Measurements from ENCODE around the gene KCNIP4. TPM values are rescaled to one million over a fixed set of nuclear protein-coding genes. Genes with fewer than 3 reads are reported as not detected.

The KCNIP4 gene
- total and polyA plus RNA-seq, 10 of the 15 experiments (the other 5 are each of a cell fraction or from before 2014, with no cell fraction given) = 0.03 to 0.23 (median 0.13) TPM; not detected in 7

GRCh38 chr4:21858971-21859370, 89.6 kb downstream of the KCNIP4 start:
- ChIA-PET CTCF (no interaction called here), RAD21 (ENCODE audit: unreplicated experiment) (no interaction called here), SMC1A (ENCODE audit: uncharacterized antibody, unreplicated experiment) (no interaction called here), POLR2A (no interaction called here)
- Histone ChIP-seq H3K4me1 (ENCODE audit: control insufficient read depth, insufficient read depth, low read length) (no peaks in the 10 kb centered on the region), H3K36me3 (ENCODE audit: control insufficient read depth in 2 of 2, insufficient read depth in 2 of 2, low read length in 1 of 2) (no peaks in the 10 kb centered on the region), H2AFZ (ENCODE audit: control insufficient read depth, low read depth, low read length) (no peak overlapping the region), H3K79me2 (ENCODE audit: control insufficient read depth, insufficient read depth, low read length) (no peaks in the 10 kb centered on the region), H3K27ac (ENCODE audit: control insufficient read depth, insufficient read depth) (no peak overlapping the region), H3K4me2 (ENCODE audit: control insufficient read depth, insufficient read depth) (no peak overlapping the region), H3K9ac (ENCODE audit: control insufficient read depth, insufficient read depth, low read length) (no peak overlapping the region), H4K20me1 (ENCODE audit: control insufficient read depth, insufficient read depth) (no peaks in the 10 kb centered on the region), H3K9me3 (replicated peaks; ENCODE audit: control insufficient read depth, insufficient read depth, low read length) (no peaks in the 10 kb centered on the region), H3K4me3 (no peak overlapping the region), H3K27me3 (replicated peaks in 1 of 2; ENCODE audit: control insufficient read depth in 2 of 2, insufficient read depth in 2 of 2, low read length in 1 of 2) (no peaks in the 10 kb centered on the region)
- in situ Hi-C loops (cut with MboI) (no loop called here), intact Hi-C loops (cut with micrococcal nuclease; ENCODE audit: unreplicated experiment) (no loop called here)
- WGBS (ENCODE audit: insufficient coverage, insufficient replicate concordance, low lambda C conversion rate, missing lambda C conversion rate) = 30% methylated on average over 3 of the region's 3 CpGs
- DNase-seq (ENCODE audit: low read depth, low spot score) (no peak), FAIRE-seq (peak; percentile 76), ATAC-seq (no peak)
- TF ChIP-seq ZNF687 (IDR thresholded peaks at IDR 0.05) (no peak), GABPA (IDR thresholded peaks at IDR 0.05; ENCODE audit: low read depth) (no peak), YBX1 (IDR thresholded peaks at IDR 0.05) (no peak), PML (IDR thresholded peaks at IDR 0.05; ENCODE audit: low read length) (no peak), CBFB (IDR thresholded peaks at IDR 0.05; ENCODE audit: low read depth) (no peak), EGR1 (IDR thresholded peaks at IDR 0.05; ENCODE audit: borderline replicate concordance in 1 of 2, low read depth in 2 of 2, low read length in 2 of 2) (no peak), ATF3 (IDR thresholded peaks at IDR 0.05; ENCODE audit: borderline replicate concordance, extremely low read depth, low read depth, low read length) (no peak), TCF3 (IDR thresholded peaks at IDR 0.05; ENCODE audit: borderline replicate concordance, insufficient read depth, low read depth, low read length) (no peak), TCF7 (IDR thresholded peaks at IDR 0.05; ENCODE audit: borderline replicate concordance) (no peak), HSF1 (IDR thresholded peaks at IDR 0.05; ENCODE audit: low read depth, low read length) (no peak), GATAD2B (conservative IDR thresholded peaks at IDR 0.05; ENCODE audit: low read depth) (no peak), POLR2AphosphoS5 (IDR thresholded peaks at IDR 0.05; ENCODE audit: low read length) (no peak)
- no TSS peak for BruUV-seq (replicated peaks)

Measured in GM12878 (cell line).